Endothelial cell (in vitro differentiated cells): ENCODE data around the gene TEX28. TPM values are rescaled to one million over a fixed set of nuclear protein-coding genes. Genes with fewer than 3 reads are reported as not detected.
"Not testable (repeated sequence)": the region's sequence is repeated elsewhere in the genome, so short reads cannot be mapped to it uniquely, and the experiment has no call there.

Experiments used
- DNase-seq: peaks from one replicate; pipeline ENCODE4 v3.0.0; 2021; ENCODE audit warnings: low spot score
- H3K27ac Mint-ChIP-seq: one replicate; pipeline ENCODE4 v1.8.0; 2021; ENCODE audit warnings: mixed read lengths, inconsistent platforms; ENCODE audit not compliant: unreplicated experiment
- H3K27me3 Mint-ChIP-seq: one replicate; pipeline ENCODE4 v1.8.0; 2021; ENCODE audit warnings: mild to moderate bottlenecking, moderate library complexity, mixed read lengths, inconsistent platforms; ENCODE audit not compliant: unreplicated experiment
- H3K36me3 Mint-ChIP-seq: one replicate; pipeline ENCODE4 v1.8.0; 2021; ENCODE audit warnings: mild to moderate bottlenecking, low read depth, mixed read lengths, inconsistent platforms; ENCODE audit not compliant: unreplicated experiment
- H3K4me1 Mint-ChIP-seq: one replicate; pipeline ENCODE4 v1.8.0; 2021; ENCODE audit warnings: mild to moderate bottlenecking, mixed read lengths, inconsistent platforms; ENCODE audit not compliant: unreplicated experiment
- H3K4me3 Mint-ChIP-seq: one replicate; pipeline ENCODE4 v1.8.0; 2021; ENCODE audit warnings: mild to moderate bottlenecking, mixed read lengths, inconsistent platforms; ENCODE audit not compliant: unreplicated experiment
- H3K9me3 Mint-ChIP-seq: one replicate; pipeline ENCODE4 v1.8.0; 2021; ENCODE audit warnings: mixed read lengths, inconsistent platforms; ENCODE audit not compliant: unreplicated experiment
- CTCF ChIP-seq: fragments of 200-600 bp; sonication (generic); IDR thresholded peaks from one replicate; pipeline ENCODE4 v1.5.0; 2021; ENCODE audit warnings: antibody characterized with exemption; ENCODE audit not compliant: unreplicated experiment
- total RNA-seq: library from RNA; stranded (reverse); fragmentation: NEBNext Ultra II Directional; extraction: Animal tissue kit (Norgen Biotek cat#: 25700); gene quantifications from one replicate; pipeline ENCODE4 v1.2.1, GENCODE V29; 2021; ENCODE audit not compliant: unreplicated experiment

Gene TEX28
- total RNA-seq, 1 donor from 2014 or later, result not detected

GRCh38 chrX:154298312-154298711, 3.4 kb upstream of the TEX28 start:
- no peaks in the 10 kb centered on the region for H3K9me3 Mint-ChIP-seq

GRCh38 chrX:154296731-154297130, 1.8 kb upstream of the TEX28 start:
- Mint-ChIP-seq H3K36me3 (no peaks in the 10 kb centered on the region), H3K27ac (no peak overlapping the region), H3K27me3 (no peaks in the 10 kb centered on the region), H3K4me1 (no peaks in the 10 kb centered on the region), H3K9me3 (no peaks in the 10 kb centered on the region), H3K4me3 (no peak overlapping the region)
- no peak for DNase-seq
- TF ChIP-seq CTCF, result no peak

More at GRCh38 chrX:154298312-154298711, 3.4 kb upstream of the TEX28 start:
- no peak for TF ChIP-seq CTCF
- no peaks in the 10 kb centered on the region for H3K4me1 Mint-ChIP-seq
- no peak for DNase-seq
- H3K4me3 Mint-ChIP-seq, result no peak overlapping the region
- no peaks in the 10 kb centered on the region for H3K27me3 Mint-ChIP-seq
- no peaks in the 10 kb centered on the region for H3K36me3 Mint-ChIP-seq
- H3K27ac Mint-ChIP-seq, result no peak overlapping the region

DNA sequence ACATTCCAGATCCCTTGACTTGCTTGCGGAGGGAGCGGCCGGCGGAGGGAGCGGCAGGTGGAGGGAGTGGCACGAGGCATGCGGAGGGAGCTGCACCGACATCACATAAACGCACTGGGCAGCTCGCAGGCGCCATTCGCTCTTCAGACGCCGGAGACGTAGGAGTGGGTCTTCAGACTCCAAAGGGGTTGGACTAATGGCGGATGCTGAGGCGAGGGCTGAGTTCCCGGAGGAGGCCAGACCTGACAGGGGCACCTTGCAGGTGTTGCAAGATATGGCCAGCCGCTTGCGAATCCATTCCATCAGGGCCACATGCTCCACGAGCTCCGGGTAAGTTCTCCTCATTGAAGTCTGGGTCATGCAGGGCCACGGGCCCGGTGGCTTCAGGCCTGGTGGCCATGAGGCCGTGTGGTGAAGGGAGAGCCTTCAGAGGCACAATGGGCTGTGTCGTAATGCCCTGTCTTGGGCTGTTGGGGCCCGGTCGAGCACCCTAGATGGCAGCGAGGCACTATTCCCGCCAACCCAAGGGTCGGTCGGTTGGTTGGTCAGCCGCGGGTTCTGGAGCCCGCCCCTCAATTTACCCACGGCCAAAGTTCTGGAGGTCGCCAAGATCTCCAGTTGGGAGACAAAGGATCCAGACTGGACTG, 863 bp upstream of the TEX28 start, which contains the start of gene TKTL1:
TSS of gene TKTL1 (plus strand) at position 132 of the 647 bp plus-strand sequence. CDS start at position 197, 65 bp downstream.
- H3K36me3 Mint-ChIP-seq, result no peaks in the 10 kb centered on the region
- H3K4me1 Mint-ChIP-seq, result no peaks in the 10 kb centered on the region
- no peak within 1 kb of the TSS for H3K4me3 Mint-ChIP-seq
- H3K9me3 Mint-ChIP-seq, result no peaks in the 10 kb centered on the region
- DNase-seq, result no peak
- H3K27me3 Mint-ChIP-seq, result no peaks in the 10 kb centered on the region
- H3K27ac Mint-ChIP-seq, result no peak within 1 kb of the TSS
- no peak for TF ChIP-seq CTCF

GRCh38 chrX:154286406-154286805, 8.5 kb downstream of the TEX28 start:
- H3K27me3 Mint-ChIP-seq, DNase-seq, H3K4me3 Mint-ChIP-seq, H3K27ac Mint-ChIP-seq, H3K36me3 Mint-ChIP-seq, H3K9me3 Mint-ChIP-seq, H3K4me1 Mint-ChIP-seq: not testable (repeated sequence)

DNA sequence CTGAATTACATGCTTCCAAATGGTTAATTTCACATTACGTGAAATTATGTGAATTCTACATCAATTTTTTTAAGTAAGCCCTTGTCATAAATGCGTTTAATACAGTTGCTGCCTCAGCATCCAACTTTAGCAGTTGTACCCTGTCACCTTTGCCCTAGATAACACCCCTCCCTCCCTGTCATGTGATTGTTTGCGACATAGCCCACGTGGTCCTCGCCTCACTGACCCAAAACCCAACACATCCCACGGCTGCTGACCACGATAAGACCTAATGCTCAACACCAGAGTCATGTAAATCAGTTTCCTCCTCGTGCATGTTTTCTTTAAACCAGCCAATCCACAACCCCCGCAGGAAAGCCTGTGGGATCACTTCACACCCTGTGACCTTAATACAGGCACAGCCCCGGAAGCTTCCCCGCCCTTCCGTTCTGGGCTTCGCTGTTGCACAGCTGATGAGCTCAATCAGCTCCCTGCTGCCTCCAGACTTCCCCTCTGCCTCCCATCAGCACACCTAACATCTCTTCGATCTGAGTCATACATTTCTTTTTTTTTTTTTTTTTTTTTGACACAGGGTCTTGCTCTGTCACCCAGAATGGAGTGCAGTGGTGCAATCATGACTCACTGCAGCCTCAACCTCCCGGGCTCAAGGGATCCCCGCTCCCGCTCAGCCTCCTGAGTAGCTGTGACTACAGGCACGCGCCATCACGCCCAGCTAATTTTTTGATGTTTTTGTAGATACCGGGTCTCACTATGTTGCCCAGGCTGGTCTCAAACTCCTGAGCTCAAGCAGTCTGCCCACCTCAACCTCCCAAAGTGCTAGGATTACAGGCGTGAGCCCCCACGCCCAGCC, 10.2 kb downstream of the TEX28 start:
- not testable (repeated sequence) for DNase-seq, H3K4me3 Mint-ChIP-seq, H3K36me3 Mint-ChIP-seq, H3K4me1 Mint-ChIP-seq, H3K9me3 Mint-ChIP-seq, H3K27ac Mint-ChIP-seq, H3K27me3 Mint-ChIP-seq

- H3K4me3 Mint-ChIP-seq, H3K9me3 Mint-ChIP-seq, DNase-seq, H3K27ac Mint-ChIP-seq, H3K36me3 Mint-ChIP-seq, H3K27me3 Mint-ChIP-seq, H3K4me1 Mint-ChIP-seq: not testable (repeated sequence)
These were observed 25.7 kb downstream of the TEX28 start for GRCh38 chrX:154269245-154269644.

- H3K36me3 Mint-ChIP-seq, H3K27ac Mint-ChIP-seq, DNase-seq, H3K27me3 Mint-ChIP-seq, H3K4me3 Mint-ChIP-seq, H3K9me3 Mint-ChIP-seq, H3K4me1 Mint-ChIP-seq: not testable (repeated sequence)
These were observed 31.9 kb downstream of the TEX28 start for GRCh38 chrX:154263072-154263471.

DNA sequence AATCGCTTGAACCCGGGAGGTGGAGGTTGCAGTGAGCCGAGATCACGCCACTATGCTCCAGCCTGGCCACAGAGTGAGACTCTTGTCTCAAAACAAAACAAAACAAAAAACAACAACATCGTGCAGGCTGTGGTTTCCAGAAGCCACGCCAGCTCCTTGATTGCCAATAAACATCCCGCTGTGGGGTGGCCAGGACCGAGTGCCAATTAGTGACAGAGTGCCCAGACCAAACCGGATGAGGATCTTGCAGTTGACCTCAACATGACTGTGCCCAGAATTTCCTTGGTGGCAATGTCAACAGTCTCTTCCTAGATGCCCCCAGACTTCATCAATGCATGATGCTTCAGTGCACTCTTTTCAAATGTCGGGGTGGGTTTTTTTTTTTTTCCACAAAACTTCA, 36.2 kb downstream of the TEX28 start:
- not testable (repeated sequence) for H3K36me3 Mint-ChIP-seq, H3K27me3 Mint-ChIP-seq, H3K4me1 Mint-ChIP-seq, H3K9me3 Mint-ChIP-seq, H3K27ac Mint-ChIP-seq, DNase-seq, H3K4me3 Mint-ChIP-seq

DNA sequence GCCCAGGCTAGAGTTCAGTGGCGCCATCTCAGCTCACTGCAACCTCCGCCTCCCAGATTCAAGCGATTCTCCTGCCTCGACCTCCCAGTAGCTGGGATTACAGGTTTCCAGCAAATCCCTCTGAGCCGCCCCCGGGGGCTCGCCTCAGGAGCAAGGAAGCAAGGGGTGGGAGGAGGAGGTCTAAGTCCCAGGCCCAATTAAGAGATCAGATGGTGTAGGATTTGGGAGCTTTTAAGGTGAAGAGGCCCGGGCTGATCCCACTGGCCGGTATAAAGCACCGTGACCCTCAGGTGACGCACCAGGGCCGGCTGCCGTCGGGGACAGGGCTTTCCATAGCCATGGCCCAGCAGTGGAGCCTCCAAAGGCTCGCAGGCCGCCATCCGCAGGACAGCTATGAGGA, 37.6 kb downstream of the TEX28 start, which contains the start of gene OPN1MW3:
TSS of gene OPN1MW3 (plus strand) at position 301 of the 400 bp plus-strand sequence. CDS start at position 339, 38 bp downstream.
- not testable (repeated sequence) for H3K27ac Mint-ChIP-seq, H3K9me3 Mint-ChIP-seq, H3K4me1 Mint-ChIP-seq, H3K36me3 Mint-ChIP-seq, H3K27me3 Mint-ChIP-seq, DNase-seq, H3K4me3 Mint-ChIP-seq
